ENCODE results near the gene TDRKH. TPM values are rescaled to one million over a fixed set of nuclear protein-coding genes. Genes with fewer than 3 reads are reported as not detected.

Gene TDRKH
- total RNA-seq, 4 donors from 2014 or later = 1.2 to 4.1 (median 3.1) TPM

DNA sequence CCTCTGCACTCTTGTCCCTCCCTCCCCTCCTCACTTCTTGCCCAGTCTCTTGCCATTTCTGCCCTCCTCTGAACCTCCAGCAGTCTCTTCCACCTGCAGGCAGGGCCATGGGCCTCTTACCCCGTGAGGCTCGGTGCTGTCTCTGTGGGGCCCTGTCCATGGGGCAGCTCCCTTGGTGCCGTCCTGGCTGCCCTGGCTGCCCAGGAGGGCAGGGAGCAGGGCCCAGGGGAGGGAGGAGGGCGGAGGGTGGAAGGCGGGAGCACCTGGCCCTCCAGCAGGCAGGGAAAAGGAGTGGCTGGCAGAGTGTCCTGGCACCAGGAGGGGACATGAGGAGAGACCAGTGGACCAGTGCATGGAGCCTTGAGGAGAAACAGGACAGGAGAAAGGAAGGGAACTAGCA lies 41.3 kb upstream of the TDRKH start, which contains the start of gene RORC:
Gene RORC (minus strand): TSS at position 198 of the 400 bp plus-strand sequence. CDS start 38 bp downstream, at position 160.
- TF ChIP-seq, protein P1, sequence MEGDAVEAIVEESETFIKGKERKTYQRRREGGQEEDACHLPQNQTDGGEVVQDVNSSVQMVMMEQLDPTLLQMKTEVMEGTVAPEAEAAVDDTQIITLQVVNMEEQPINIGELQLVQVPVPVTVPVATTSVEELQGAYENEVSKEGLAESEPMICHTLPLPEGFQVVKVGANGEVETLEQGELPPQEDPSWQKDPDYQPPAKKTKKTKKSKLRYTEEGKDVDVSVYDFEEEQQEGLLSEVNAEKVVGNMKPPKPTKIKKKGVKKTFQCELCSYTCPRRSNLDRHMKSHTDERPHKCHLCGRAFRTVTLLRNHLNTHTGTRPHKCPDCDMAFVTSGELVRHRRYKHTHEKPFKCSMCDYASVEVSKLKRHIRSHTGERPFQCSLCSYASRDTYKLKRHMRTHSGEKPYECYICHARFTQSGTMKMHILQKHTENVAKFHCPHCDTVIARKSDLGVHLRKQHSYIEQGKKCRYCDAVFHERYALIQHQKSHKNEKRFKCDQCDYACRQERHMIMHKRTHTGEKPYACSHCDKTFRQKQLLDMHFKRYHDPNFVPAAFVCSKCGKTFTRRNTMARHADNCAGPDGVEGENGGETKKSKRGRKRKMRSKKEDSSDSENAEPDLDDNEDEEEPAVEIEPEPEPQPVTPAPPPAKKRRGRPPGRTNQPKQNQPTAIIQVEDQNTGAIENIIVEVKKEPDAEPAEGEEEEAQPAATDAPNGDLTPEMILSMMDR (IDR thresholded peaks at IDR 0.05) = no peak
- TF ChIP-seq EP300 (IDR thresholded peaks at IDR 0.05) (no peak), POLR2A (IDR thresholded peaks at IDR 0.05) (no peak), POLR2AphosphoS5 (IDR thresholded peaks at IDR 0.05) (no peak)
- Histone ChIP-seq H3K4me1 (peaks cover 72% of the 10 kb centered on the region), H3K36me3 (no peaks in the 10 kb centered on the region), H3K27ac (peak within 1 kb of the TSS; percentile 82), H3K4me3 (peak within 1 kb of the TSS; percentile 51), H3K9me3 (no peaks in the 10 kb centered on the region), H3K27me3 (no peaks in the 10 kb centered on the region)
- WGBS = 43% methylated on average over 5 of the region's 5 CpGs
- DNase-seq (ENCODE audit: low spot score in 2 of 2) = no peak

- 53% methylated on average over 3 of the region's 4 CpGs for WGBS
- Histone ChIP-seq H3K4me1 (peaks cover 70% of the 10 kb centered on the region), H3K4me3 (peak overlapping the region; percentile 51), H3K36me3 (no peaks in the 10 kb centered on the region), H3K9me3 (no peaks in the 10 kb centered on the region), H3K27me3 (no peaks in the 10 kb centered on the region), H3K27ac (peak overlapping the region; percentile 82)
- TF ChIP-seq EP300 (IDR thresholded peaks at IDR 0.05) = no peak
- TF ChIP-seq POLR2A (IDR thresholded peaks at IDR 0.05) = no peak
- TF ChIP-seq POLR2AphosphoS5 (IDR thresholded peaks at IDR 0.05) = no peak
- TF ChIP-seq, protein P1 (IDR thresholded peaks at IDR 0.05) = no peak
- no peak for DNase-seq (ENCODE audit: low spot score in 2 of 2)
These were observed 40.9 kb upstream of the TDRKH start for GRCh38 chr1:151831256-151831591.

DNA sequence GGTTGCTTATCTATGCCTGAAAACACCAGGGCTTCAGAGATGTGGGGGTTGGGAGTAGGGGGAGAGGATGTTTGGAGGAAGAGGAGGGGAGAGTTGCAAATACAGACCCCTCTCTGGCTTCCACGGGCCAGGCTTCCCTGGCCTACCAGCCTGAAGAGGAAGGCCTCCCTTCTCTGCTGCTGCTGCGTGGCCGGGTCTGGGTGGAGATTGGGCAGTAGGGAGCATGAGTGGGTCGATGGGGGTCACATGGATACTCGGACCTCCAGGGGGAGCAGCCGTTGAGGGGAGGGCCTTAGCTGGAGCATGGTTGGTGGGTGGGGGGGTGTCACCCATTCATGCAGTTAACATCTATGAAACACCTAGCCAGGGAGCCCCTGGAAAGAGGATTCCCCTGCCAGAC lies 39.8 kb upstream of the TDRKH start:
- whole genome bisulfite sequencing = 65% methylated on average over 6 of the region's 6 CpGs
- Histone ChIP-seq H3K4me1 (peaks cover 66% of the 10 kb centered on the region), H3K27ac (peak overlapping the region; percentile 49), H3K27me3 (no peaks in the 10 kb centered on the region), H3K4me3 (peak overlapping the region; percentile 51), H3K36me3 (peaks cover 3% of the 10 kb centered on the region), H3K9me3 (no peaks in the 10 kb centered on the region)
- no peak for DNase-seq (ENCODE audit: low spot score in 2 of 2)
- TF ChIP-seq POLR2AphosphoS5 (IDR thresholded peaks at IDR 0.05) (no peak), EP300 (IDR thresholded peaks at IDR 0.05) (no peak), POLR2A (IDR thresholded peaks at IDR 0.05) (no peak)
- TF ChIP-seq, protein P1 (IDR thresholded peaks at IDR 0.05) = no peak

DNA sequence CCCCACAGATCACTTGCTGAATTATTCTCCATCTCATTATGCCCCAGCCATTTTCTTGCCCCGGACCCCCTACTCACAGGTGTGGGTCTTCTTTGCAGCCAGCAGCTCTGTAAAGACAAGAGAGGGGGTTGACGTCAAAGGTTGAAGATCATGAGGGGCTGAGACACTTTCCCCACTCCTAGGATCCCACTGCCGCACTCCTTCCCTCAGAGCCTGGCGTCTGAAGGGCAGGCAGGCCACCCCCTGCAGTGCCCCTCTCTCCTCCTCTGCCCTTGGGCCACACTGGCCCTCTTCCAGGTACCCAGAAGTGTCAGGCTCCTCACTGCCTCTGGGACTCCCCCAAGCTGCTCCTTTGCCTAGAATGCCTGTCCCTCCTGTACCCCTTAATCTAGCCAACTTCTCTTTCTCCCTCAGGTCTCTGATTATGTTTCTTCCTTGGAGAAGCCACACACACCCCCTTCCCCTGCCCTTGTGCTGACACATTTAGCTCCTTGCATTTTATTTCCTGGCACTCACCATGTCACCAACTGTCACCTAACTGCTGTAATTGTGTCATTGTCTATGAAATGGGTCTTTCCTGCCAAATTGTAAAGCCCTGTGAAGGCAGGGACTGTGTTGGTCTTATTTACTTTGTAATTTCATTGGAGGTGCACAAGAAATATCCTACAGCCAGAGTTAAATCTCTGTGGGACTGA lies 39.2 kb upstream of the TDRKH start:
- H3K9me3 ChIP-seq = no peaks in the 10 kb centered on the region
- peaks cover 3% of the 10 kb centered on the region for H3K36me3 ChIP-seq
- peak overlapping the region; percentile 49 for H3K27ac ChIP-seq
- peaks cover 66% of the 10 kb centered on the region for H3K4me1 ChIP-seq
- no peak for DNase-seq (ENCODE audit: low spot score in 2 of 2)
- no peaks in the 10 kb centered on the region for H3K27me3 ChIP-seq
- H3K4me3 ChIP-seq = no peak overlapping the region
- TF ChIP-seq POLR2AphosphoS5 (IDR thresholded peaks at IDR 0.05) (no peak), EP300 (IDR thresholded peaks at IDR 0.05) (no peak), POLR2A (IDR thresholded peaks at IDR 0.05) (no peak)
- TF ChIP-seq, protein P1 (IDR thresholded peaks at IDR 0.05) = no peak
- 47% methylated on average over 4 of the region's 4 CpGs for WGBS

DNA sequence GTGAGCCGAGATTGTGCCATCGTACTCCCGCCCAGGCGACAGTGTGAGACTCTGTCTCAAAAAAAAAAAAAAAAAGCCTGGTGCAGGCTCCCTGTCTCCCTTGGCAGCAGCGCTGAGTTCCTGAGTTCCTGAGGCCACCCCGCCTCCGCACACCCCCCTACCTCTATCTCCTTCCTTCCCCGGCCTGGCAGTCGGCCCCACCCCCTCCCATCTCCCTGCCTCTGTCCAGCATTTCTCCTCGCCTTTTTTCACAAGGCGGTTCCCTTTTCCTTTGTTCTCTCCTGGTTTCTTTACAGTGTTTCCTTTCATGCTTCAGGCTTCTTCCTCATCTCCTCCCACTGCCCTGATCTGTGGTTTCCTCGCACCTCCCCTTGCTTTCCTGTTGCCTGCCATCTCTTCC lies 38.6 kb upstream of the TDRKH start:
- TF ChIP-seq POLR2AphosphoS5 (IDR thresholded peaks at IDR 0.05) (no peak), EP300 (IDR thresholded peaks at IDR 0.05) (no peak), POLR2A (IDR thresholded peaks at IDR 0.05) (no peak)
- TF ChIP-seq, protein P1 (IDR thresholded peaks at IDR 0.05) = no peak
- H3K27ac ChIP-seq = no peak overlapping the region
- no peaks in the 10 kb centered on the region for H3K9me3 ChIP-seq
- 7% methylated on average over 11 of the region's 12 CpGs for WGBS
- H3K4me3 ChIP-seq = no peak overlapping the region
- H3K36me3 ChIP-seq = peaks cover 3% of the 10 kb centered on the region
- DNase-seq (ENCODE audit: low spot score in 2 of 2) = no peak
- peaks cover 63% of the 10 kb centered on the region for H3K4me1 ChIP-seq
- no peaks in the 10 kb centered on the region for H3K27me3 ChIP-seq
